HG03378 (cell line): ENCODE results near the gene MTUS2.

Experiments used
- ATAC-seq: cut with Tn5 transposase; IDR thresholded peaks from one replicate; pipeline ENCODE4 v1.9.1; 2021; ENCODE audit warnings: mild to moderate bottlenecking, moderate library complexity; ENCODE audit not compliant: unreplicated experiment

Gene MTUS2

GRCh38 chr13:29103065-29103800, 283.1 kb downstream of the MTUS2 start:
- no peak for ATAC-seq

- no peak for ATAC-seq
Observed at GRCh38 chr13:29104461-29104860, 284.3 kb downstream of the MTUS2 start.

- no peak for ATAC-seq
Observed at GRCh38 chr13:29105779-29106178, 285.6 kb downstream of the MTUS2 start.

- ATAC-seq: no peak
Observed at GRCh38 chr13:29106651-29107050, 286.5 kb downstream of the MTUS2 start.

- ATAC-seq: no peak
Observed at GRCh38 chr13:29108068-29108786, 288.1 kb downstream of the MTUS2 start.

GRCh38 chr13:29109987-29110386, 289.8 kb downstream of the MTUS2 start:
- no peak for ATAC-seq

GRCh38 chr13:29111446-29111845, 291.3 kb downstream of the MTUS2 start:
- no peak for ATAC-seq

GRCh38 chr13:29115842-29116241, 295.7 kb downstream of the MTUS2 start:
- no peak for ATAC-seq

- no peak for ATAC-seq
Observed at GRCh38 chr13:29117663-29118062, 297.5 kb downstream of the MTUS2 start.

- no peak for ATAC-seq
Observed at GRCh38 chr13:29118471-29118870, 298.3 kb downstream of the MTUS2 start.

- peak; percentile 76 for ATAC-seq
Observed at GRCh38 chr13:29125191-29125933, 305.2 kb downstream of the MTUS2 start.

GRCh38 chr13:29125934-29126424, 305.8 kb downstream of the MTUS2 start:
- peak; percentile 72 for ATAC-seq

GRCh38 chr13:29129616-29130015, 309.5 kb downstream of the MTUS2 start:
- no peak for ATAC-seq

- ATAC-seq: no peak
Observed at GRCh38 chr13:29131159-29131558, 311.0 kb downstream of the MTUS2 start.

GRCh38 chr13:29131881-29132668, 311.9 kb downstream of the MTUS2 start:
- no peak for ATAC-seq

- ATAC-seq: no peak
Observed at GRCh38 chr13:29136341-29136740, 316.2 kb downstream of the MTUS2 start.

GRCh38 chr13:29137016-29137415, 316.9 kb downstream of the MTUS2 start:
- ATAC-seq: no peak

GRCh38 chr13:29137995-29138394, 317.9 kb downstream of the MTUS2 start:
- no peak for ATAC-seq

GRCh38 chr13:29140277-29140676, 320.1 kb downstream of the MTUS2 start:
- ATAC-seq: no peak

GRCh38 chr13:29143847-29144246, 323.7 kb downstream of the MTUS2 start:
- ATAC-seq: no peak

GRCh38 chr13:29154390-29154789, 334.3 kb downstream of the MTUS2 start:
- no peak for ATAC-seq
